Sigmoid colon (tissue), 7 donors: ENCODE measurements around the gene BCAS3. TPM values are rescaled to one million over a fixed set of nuclear protein-coding genes. Genes with fewer than 3 reads are reported as not detected.

Experiments used
- DNase-seq: peaks from one replicate; pipeline ENCODE4 v3.0.0-alpha.2; 2019
- H3K27ac ChIP-seq, 4 donors: fragments of 200-600 bp; sonication (generic); one replicate each; pipeline ENCODE4 v1.5.1; 2016 to 2019; ENCODE audit warnings: mild to moderate bottlenecking in 1 of 4
- H3K27me3 ChIP-seq, 3 donors: fragments of 200-600 bp; sonication (generic); one replicate each; pipeline ENCODE4 v1.5.1; 2019; ENCODE audit warnings: mild to moderate bottlenecking in 1 of 3
- H3K36me3 ChIP-seq, 4 donors: fragments of 200-600 bp; sonication (generic); one replicate each; pipeline ENCODE4 v1.5.1; 2016 to 2019
- H3K4me1 ChIP-seq, 4 donors: fragments of 200-600 bp; sonication (generic); one replicate each; pipeline ENCODE4 v1.5.1; 2017 to 2019
- H3K4me3 ChIP-seq, 4 donors: fragments of 200-600 bp; sonication (generic); one replicate each; pipeline ENCODE4 v1.5.1; 2017 to 2019; ENCODE audit warnings: mild to moderate bottlenecking in 2 of 4, moderate library complexity in 1 of 4
- H3K9me3 ChIP-seq, 4 donors: fragments of 200-600 bp in 3 of 4; sonication (generic) in 3 of 4; one replicate each; pipeline versions ENCODE4 v1.5.1 to v1.6.1; 2013 to 2019
- EP300 ChIP-seq, 4 donors: sonication (generic); formaldehyde crosslinking; IDR thresholded peaks; one replicate each; pipeline ENCODE4 v1.6.1; 2017; ENCODE audit warnings: antibody characterized with exemption in 4 of 4
- POLR2A ChIP-seq, 2 donors: fragments of 450-650 bp; IDR thresholded peaks; one replicate each; pipeline ENCODE4 v1.6.1; 2016; ENCODE audit warnings: antibody characterized with exemption in 2 of 2, mild to moderate bottlenecking in 2 of 2, moderate library complexity in 2 of 2
- POLR2AphosphoS5 ChIP-seq, 4 donors: sonication (generic); formaldehyde crosslinking; IDR thresholded peaks; one replicate each; pipeline ENCODE4 v1.6.1; 2017; ENCODE audit warnings: antibody characterized with exemption in 4 of 4
- WGBS, 2 donors: extraction: QIAGEN DNeasy Blood & Tissue Kit; methylation state at CpG; one replicate each; pipeline ENCODE4 v1.1.7; 2013; 5-methylcytosine and 5-hydroxymethylcytosine counted together
- intact Hi-C: fragments of 100-400 bp; cut with DNase I; formaldehyde crosslinking; loops from one replicate; pipeline ENCODE4 v1.15.1; 2023
- polyA plus RNA-seq, 3 donors: library from polyadenylated mRNA; stranded (reverse); fragments of 200-250 nt; gene quantifications; one replicate each; pipeline ENCODE4 v1.2.3, GENCODE V29; 2013
- total RNA-seq, 4 donors: library from RNA; depleted of rRNA; stranded (reverse); fragments of >200 nt; gene quantifications; one replicate each; pipeline ENCODE4 v1.1.0, GENCODE V29; 2016
- TF ChIP-seq, protein P1 (sequence below), 4 experiments: fragments of 450-650 bp in 3 of 4; fragments of 200-600 bp in 1 of 4; IDR thresholded peaks; one replicate each; pipeline ENCODE4 v1.5.1; 2016 to 2019; ENCODE audit warnings: antibody characterized with exemption in 4 of 4, mild to moderate bottlenecking in 3 of 4, moderate library complexity in 2 of 4
- donor health status: healthy with polysubstance abuse.
- donor health status: Bipolar disorder and iron deficiency.
- donor health status: healthy.

The BCAS3 gene
- total and polyA plus RNA-seq, 7 donors, result 6.3 to 38.5 (median 28.5) TPM

DNA sequence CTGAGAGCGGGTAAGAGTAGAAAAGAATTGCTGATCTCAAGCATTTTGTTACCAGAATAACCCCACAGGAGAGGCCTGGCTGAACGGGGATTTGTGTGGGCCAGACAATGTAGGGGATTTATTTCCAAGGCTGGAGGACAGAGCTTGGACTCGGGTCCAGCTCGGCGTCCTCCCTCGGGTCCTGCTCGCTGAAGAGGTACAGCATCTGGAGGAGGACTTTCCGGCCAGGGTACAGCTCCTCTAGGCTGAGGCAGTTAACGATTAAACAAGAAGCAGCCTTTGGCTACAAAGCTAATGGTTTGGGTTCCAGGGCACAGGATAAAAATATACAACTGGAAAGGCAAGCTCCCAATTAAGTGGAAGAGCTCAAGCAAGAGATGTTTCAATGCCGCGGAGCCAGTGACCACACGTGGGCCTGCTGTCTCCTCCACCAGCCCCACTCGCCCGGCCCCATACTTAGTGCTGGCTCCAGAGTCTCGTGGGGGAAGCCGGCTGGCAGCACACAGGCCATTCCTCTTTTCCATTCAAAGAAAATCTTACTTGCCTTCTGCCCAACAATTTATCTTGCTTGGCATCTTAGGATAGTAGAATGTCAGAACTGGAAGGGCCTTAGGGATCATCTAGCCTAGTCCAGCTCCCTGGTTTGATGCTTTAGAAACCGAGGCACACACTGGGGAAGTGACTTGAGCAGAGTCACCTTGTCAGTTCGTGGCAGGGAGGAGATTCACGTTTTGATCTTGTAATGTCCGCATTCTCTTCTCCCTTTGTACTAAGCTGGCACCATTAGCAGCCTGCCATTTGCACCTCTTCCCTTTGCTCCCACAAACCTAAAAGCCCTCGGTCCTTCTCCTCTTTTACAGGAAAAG is 636.0 kb downstream of the BCAS3 start:
- intact Hi-C loops, result no loop called here
- H3K36me3 ChIP-seq, result no peaks in the 10 kb centered on the region
- H3K9me3 ChIP-seq, result no peaks in the 10 kb centered on the region
- H3K4me1 ChIP-seq, result peaks cover 0 to 39% (median 34%) of the 10 kb centered on the region in 4 donors
- WGBS, 2 donors, result 88 to 91% methylated on average over 21 of the region's 21 CpGs
- H3K27me3 ChIP-seq, result peaks cover 0 to 24% (median 3%) of the 10 kb centered on the region in 3 donors
- TF ChIP-seq, protein P1, sequence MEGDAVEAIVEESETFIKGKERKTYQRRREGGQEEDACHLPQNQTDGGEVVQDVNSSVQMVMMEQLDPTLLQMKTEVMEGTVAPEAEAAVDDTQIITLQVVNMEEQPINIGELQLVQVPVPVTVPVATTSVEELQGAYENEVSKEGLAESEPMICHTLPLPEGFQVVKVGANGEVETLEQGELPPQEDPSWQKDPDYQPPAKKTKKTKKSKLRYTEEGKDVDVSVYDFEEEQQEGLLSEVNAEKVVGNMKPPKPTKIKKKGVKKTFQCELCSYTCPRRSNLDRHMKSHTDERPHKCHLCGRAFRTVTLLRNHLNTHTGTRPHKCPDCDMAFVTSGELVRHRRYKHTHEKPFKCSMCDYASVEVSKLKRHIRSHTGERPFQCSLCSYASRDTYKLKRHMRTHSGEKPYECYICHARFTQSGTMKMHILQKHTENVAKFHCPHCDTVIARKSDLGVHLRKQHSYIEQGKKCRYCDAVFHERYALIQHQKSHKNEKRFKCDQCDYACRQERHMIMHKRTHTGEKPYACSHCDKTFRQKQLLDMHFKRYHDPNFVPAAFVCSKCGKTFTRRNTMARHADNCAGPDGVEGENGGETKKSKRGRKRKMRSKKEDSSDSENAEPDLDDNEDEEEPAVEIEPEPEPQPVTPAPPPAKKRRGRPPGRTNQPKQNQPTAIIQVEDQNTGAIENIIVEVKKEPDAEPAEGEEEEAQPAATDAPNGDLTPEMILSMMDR (IDR thresholded peaks at IDR 0.05), result no peak
- no peak for TF ChIP-seq POLR2AphosphoS5 (IDR thresholded peaks at IDR 0.05)
- no peak for TF ChIP-seq POLR2A (IDR thresholded peaks at IDR 0.05)
- no peak for TF ChIP-seq EP300 (IDR thresholded peaks at IDR 0.05)
- DNase-seq, result no peak
- H3K4me3 ChIP-seq, result no peak overlapping the region
- H3K27ac ChIP-seq, result peak overlapping the region in 3 of 4 donors; percentile 12 to 73 (median 45)

DNA sequence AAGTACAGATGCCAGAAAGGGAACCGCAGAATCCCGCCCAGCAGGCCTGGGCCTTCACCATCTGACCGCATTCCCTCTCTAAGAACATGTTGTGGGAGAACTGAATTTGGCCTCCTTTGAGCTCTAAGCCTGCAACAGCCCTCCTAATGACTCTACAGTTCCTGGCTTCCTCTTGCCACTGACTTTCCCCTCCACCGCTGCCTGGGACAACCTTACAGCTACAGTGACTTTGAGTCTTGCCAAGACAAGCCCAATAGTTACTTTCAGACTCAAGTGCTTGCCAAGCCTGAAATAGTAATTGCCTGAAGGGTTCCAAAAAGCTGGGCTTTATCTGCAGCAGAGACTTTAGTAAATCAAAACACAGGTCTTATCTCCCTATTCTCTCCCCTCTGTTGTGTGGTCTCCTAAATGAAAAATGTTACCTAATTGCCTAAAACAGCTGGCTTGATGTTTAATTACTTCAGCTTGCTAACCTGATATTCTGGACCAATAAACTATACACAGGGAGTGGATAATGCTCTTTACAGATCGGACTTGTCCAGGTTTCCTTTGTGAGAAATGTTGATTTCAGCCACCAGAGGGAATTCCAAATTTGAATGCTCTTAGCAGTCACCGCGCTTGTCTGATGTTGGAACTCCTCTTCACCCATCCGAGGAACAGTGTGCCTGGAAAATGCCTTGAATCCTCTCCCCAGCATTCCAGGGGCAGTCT is 636.9 kb downstream of the BCAS3 start:
- 80 to 88% methylated on average over 8 of the region's 8 CpGs for WGBS, 2 donors
- H3K4me1 ChIP-seq, result peaks cover 0 to 31% (median 26%) of the 10 kb centered on the region in 4 donors
- H3K9me3 ChIP-seq, result no peaks in the 10 kb centered on the region
- H3K27ac ChIP-seq, result peak overlapping the region in 3 of 4 donors; percentile 12 to 73 (median 45)
- peaks cover 0 to 27% (median 3%) of the 10 kb centered on the region in 3 donors for H3K27me3 ChIP-seq
- DNase-seq, result no peak
- TF ChIP-seq, protein P1 (IDR thresholded peaks at IDR 0.05), result no peak
- TF ChIP-seq POLR2AphosphoS5 (IDR thresholded peaks at IDR 0.05) (peak in 1 of 4 donors; percentile 23), POLR2A (IDR thresholded peaks at IDR 0.05) (no peak), EP300 (IDR thresholded peaks at IDR 0.05) (no peak)
- no peak overlapping the region for H3K4me3 ChIP-seq
- no peaks in the 10 kb centered on the region for H3K36me3 ChIP-seq
- intact Hi-C loops, result no loop called here

DNA sequence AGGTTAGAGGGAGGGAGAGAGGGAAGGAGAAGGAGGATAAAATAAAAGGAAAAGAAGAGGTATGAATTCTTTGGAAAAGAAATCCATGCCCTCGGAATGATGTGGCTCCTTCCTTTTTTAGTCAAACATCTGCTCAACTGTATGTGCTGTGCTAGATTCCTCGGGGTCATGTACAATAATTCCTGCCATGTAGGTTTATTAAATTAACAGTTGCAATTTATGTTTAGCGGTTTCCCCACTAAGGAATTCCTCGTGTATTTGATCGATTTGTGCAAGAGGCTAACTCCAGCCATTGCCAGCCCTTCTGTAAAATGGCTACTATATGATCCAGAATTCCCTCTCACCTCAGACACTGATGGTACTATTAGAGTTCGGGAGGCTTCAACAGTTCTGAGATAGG is 639.0 kb downstream of the BCAS3 start:
- H3K9me3 ChIP-seq, result no peaks in the 10 kb centered on the region
- peaks cover 0 to 34% (median 3%) of the 10 kb centered on the region in 3 donors for H3K27me3 ChIP-seq
- H3K36me3 ChIP-seq, result no peaks in the 10 kb centered on the region
- intact Hi-C loops, result no loop called here
- no peak overlapping the region for H3K4me3 ChIP-seq
- H3K27ac ChIP-seq, result no peak overlapping the region
- DNase-seq, result no peak
- TF ChIP-seq, protein P1 (IDR thresholded peaks at IDR 0.05), result no peak
- no peak for TF ChIP-seq POLR2A (IDR thresholded peaks at IDR 0.05)
- TF ChIP-seq EP300 (IDR thresholded peaks at IDR 0.05), result no peak
- TF ChIP-seq POLR2AphosphoS5 (IDR thresholded peaks at IDR 0.05), result no peak
- H3K4me1 ChIP-seq, result peaks cover 0 to 24% (median 20%) of the 10 kb centered on the region in 4 donors
- 92 to 94% methylated on average over 6 of the region's 6 CpGs for WGBS, 2 donors

DNA sequence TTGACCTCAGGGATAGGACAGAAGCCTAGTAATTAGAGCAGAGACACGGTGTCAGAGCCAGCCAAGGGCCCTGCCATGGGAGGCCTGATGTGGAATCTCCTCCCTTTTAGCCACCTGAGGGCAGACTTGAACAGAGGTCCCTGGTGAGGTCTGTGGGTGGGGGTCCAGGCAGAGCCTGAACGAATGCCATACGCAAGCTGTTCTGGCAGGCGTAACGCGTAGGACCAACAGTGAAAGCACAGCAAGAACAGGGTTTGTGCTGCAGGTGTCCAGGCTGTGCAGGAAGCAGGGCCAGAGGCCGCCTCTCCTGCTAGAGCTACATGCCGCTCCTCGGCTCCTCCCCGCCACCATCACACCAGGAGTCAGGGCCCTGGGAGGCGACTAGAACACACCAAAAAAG is 640.1 kb downstream of the BCAS3 start:
- intact Hi-C loops, result no loop called here
- Histone ChIP-seq H3K4me1 (peaks cover 0 to 24% (median 20%) of the 10 kb centered on the region in 4 donors), H3K36me3 (no peaks in the 10 kb centered on the region), H3K27ac (no peak overlapping the region), H3K27me3 (peaks cover 0 to 35% (median 0%) of the 10 kb centered on the region in 3 donors), H3K9me3 (no peaks in the 10 kb centered on the region), H3K4me3 (no peak overlapping the region)
- no peak for TF ChIP-seq POLR2A (IDR thresholded peaks at IDR 0.05)
- no peak for TF ChIP-seq EP300 (IDR thresholded peaks at IDR 0.05)
- TF ChIP-seq, protein P1 (IDR thresholded peaks at IDR 0.05), result no peak
- no peak for TF ChIP-seq POLR2AphosphoS5 (IDR thresholded peaks at IDR 0.05)
- 96% methylated on average over 11 of the region's 11 CpGs for WGBS, 2 donors
- DNase-seq, result no peak
